Left cardiac atrium (tissue), 4 donors: Measurements from ENCODE around the gene ARFGEF2. TPM values are rescaled to one million over a fixed set of nuclear protein-coding genes. Genes with fewer than 3 reads are reported as not detected.
"Not testable (repeated sequence)": the region's sequence is repeated elsewhere in the genome, so short reads cannot be mapped to it uniquely, and the experiment has no call there.

Experiments
- ATAC-seq, 2 donors: fragments of 200-7000 bp; cut with Tn5 transposase; one replicate each; pipeline ENCODE4 v1.9.1; 2020; ENCODE audit warnings: mild to moderate bottlenecking in 2 of 2, moderate library complexity in 2 of 2
- DNase-seq: peaks from one replicate; pipeline ENCODE4 v3.0.0-alpha.2; 2020
- intact Hi-C, 2 donors: fragments of 100-400 bp; cut with DNase I; formaldehyde crosslinking; loops; one replicate each; pipeline versions ENCODE4 v1.14.1 to v1.15.1; 2022 to 2023
- total RNA-seq, 2 donors: library from RNA; stranded (reverse); fragmentation: NEBNext Ultra II Directional; extraction: Animal tissue kit (Norgen Biotek cat#: 25700); gene quantifications; one replicate each; pipeline ENCODE4 v1.2.1, GENCODE V29; 2021
- donor health status: DM: no; HTN: yes; CAD: no.
- donor health status: DM: no; HTN: yes; CAD: no; lungs with severe emphysema.
- donor health status: DM: yes; HTN: yes; CAD: no.
- donor health status: Dilated cardiomyopathy.

ARFGEF2 gene
- total RNA-seq, 2 donors from 2014 or later = 31.8 to 36.4 TPM

DNA sequence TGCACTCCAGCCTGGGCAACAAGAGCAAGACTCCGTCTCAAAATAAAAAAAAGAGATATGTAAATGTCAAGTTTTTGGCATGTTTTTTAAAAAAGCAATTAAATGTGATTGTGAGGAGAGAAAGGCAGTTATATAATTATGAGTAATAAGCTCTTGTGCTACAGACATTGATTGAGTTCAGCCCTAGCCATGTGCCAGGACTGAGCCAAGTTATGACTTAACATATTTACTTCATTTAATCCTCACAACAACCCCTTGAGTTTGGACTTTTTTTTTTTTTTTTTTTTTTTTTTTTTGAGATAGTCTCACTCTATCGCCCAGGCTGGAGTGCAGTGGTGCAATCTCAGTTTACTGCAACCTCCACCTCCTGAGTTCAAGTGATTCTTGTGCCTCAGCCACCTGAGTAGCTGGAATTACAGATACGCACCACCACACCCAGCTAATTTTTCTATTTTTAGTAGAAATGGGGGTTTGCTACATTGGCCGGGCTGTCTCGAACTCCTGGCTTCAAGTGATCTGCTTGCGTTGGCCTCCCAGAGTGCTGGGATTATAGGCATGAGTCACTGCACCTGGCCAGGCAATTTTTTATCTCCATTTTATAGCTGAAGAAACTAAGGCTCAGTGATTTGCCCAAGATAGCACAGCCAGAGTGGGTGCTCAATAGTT lies 109.6 kb downstream of the ARFGEF2 start:
- DNase-seq (no peak), ATAC-seq (peak in 1 of 2 donors; percentile 72)
- intact Hi-C loops = no loop called here

DNA sequence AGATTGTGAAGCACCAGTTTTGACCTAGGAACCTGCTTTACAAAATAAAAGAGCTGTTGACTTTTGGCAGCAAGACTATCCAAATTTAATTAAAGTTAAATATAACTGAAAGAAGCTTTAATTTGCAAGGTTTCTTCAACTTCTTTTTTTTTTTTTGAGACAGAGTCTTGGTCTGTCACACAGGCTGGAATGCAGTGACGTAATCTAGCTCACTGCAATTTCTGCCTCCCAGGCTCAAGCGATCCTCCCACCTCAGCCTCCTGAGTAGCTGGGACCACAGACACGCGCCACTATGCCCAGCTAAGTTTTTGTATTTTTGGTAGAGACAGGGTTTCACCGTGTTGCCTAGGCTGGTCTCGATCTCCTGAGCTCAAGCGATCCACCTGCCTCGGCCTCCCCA lies 110.9 kb downstream of the ARFGEF2 start:
- ATAC-seq (no peak), DNase-seq (no peak)
- intact Hi-C loops = no loop called here

DNA sequence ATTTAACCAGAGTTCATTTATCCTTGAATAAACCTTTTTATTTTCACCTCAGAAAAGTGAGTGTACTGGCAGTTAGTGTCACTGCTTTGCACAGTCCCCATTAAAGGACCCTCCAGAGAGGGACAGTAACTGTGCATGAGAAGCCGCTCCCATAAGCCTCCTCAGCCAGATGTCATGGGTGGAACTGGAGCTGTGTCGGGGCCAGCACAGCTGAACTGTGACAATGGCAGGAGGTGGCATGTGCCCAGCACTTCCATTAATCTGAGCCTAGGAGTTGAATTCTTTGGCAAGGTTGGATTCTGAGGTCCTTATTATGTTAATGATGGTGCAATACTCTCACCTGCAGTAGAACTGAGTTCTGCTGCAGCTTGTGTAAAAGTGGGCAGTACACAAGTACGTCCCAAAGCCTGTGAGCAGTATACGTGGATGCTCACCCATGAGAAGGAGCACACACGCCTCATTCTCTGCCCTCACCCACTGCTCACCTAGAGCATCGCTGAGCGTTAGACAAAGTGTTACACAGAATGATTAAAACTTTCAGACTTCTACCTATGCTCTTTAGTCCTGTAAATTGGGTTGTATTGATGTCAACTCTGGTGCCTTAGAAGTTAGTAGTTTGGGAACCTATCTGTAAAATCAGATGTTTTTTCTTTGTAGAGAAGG lies 112.7 kb downstream of the ARFGEF2 start:
- ATAC-seq = no peak
- intact Hi-C loops = no loop called here
- DNase-seq = no peak

DNA sequence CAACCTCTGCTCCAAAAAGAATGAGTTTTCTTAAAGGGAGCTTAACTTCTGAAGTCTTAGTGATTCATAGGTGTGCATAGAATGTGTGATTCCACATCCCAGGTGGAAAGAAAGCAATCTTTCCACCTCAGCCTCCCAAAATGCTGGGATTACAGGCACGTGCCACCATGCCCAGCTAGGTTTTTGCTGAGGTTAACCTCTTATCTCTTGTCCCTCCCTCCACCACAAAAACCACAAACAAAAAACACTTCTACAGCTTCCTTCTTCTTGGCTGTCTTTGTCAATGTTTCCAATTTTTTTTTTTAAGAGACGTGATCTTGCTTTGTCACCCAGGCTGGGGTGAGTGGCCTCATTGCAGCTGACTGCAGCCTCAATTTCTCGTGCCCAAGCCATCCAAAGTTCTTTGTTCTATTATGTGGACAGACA lies 116.5 kb downstream of the ARFGEF2 start:
- DNase-seq (no peak), ATAC-seq (no peak)
- intact Hi-C loops = no loop called here

DNA sequence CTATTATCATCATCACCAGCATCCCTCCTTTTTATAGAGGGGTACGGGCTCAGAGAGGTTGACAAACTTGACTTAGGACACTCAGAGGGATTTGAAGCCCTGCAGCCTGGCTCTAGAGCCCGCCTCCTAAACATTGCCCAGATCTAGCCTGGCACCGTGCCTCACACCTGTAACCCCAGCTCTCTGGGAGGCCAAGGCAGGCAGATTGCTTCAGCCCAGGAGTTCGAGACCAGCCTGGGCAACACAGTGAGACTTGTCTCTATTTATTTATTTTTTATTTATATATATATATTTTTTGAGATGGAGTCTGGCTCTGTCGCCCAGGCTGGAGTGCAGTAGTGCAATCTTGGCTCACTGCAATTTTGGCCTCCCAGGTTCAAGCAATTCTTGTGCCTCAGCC lies 118.3 kb downstream of the ARFGEF2 start:
- DNase-seq = no peak
- ATAC-seq = no peak
- intact Hi-C loops = no loop called here

DNA sequence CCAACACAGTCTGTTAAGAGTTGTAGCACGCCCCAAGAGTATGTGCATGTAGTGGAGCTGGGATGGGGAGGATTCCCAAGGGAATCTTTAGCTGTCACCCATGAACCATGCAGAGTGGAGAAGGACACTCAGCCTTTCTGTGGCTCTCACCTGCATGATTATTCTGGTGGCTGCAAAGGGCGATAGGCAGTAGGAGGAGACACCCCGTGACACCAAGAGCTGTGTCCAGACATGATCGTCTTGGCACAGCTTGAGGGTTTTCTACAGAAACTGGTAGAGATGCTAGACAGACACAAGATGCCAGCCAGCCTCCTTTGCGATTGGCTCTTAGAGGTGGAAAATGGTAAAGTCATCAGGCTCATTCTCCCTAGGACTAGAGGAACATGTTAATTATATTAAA lies 121.5 kb downstream of the ARFGEF2 start:
- intact Hi-C loops = no loop called here
- DNase-seq (no peak), ATAC-seq (no peak)

DNA sequence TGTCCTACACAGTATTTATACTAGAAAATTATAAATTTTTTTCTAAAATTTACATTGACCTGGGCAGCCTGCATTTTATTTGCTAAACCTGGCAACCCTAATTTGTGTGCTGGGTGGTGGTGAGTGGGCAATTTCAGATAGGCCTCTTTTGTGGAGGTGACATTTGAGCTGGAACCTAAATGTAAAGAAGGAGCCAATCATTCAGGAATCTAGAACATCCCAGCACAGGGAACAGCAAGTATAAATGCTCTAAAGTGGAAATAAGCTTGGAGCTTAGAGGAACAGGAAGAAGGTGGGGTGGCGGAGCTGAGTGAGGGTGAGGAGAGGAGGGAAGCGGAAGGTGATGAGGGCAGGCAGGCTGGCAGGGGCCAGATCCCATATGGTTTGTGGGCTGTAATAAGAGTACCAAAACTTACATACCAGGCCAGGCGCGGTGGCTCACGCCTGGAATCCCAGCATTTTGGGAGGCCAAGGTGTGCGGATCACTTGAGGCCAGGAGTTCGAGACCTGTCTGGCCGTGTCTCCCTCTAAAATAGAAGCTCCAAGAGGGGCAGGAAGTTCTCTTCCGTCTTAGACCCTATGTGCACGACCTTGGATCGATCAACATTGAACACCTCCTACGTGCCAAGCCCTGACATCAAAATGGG lies 124.1 kb downstream of the ARFGEF2 start:
- DNase-seq (peak; percentile 48), ATAC-seq (peak in 1 of 2 donors; percentile 9)
- intact Hi-C loops = no loop called here

DNA sequence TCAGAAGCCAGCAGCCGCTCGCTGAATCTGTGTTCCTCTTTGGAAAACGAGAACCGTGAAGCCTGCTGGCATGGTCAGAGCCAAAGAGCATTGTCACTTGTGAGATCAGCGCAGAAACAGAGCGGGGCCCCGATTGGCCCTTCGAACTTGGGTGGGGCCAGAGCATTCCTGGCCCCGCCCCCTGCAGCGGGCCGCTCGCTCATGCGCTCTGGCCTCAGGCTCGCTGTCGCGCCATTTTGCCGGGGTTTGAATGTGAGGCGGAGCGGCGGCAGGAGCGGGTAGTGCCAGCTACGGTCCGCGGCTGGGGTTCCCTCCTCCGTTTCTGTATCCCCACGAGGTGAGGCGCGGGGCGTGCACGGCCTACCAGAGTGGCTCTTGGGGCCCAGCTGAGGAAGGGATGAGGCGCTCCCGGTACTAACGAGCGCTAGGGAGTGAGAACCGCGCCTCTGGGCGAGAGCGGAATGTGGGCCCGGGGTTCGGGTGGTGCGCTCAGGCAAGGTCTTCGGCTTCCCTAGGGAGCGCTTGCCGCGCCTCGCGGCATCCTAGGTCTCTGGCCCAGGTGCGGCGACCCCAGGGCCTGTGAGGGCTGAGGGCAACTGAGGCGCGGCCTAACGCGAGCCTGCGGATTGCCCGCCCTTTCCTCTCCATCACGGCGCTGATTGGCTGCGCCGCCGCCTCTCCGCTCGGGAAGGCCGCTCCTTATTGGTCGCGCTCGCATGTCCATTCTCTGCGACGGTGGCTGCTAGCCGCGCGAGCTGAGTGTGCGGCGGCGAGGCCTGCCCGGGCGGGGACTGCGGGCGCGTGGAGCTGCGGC lies 124.8 kb downstream of the ARFGEF2 start, which contains the start of gene CSE1L:
Gene CSE1L (plus strand): TSS at position 226 of the 814 bp plus-strand sequence. CDS start 12,152 bp downstream, outside the sequence.
- intact Hi-C loops = no loop called here
- peak; percentile 96 for DNase-seq
- peak; percentile 98 for ATAC-seq

DNA sequence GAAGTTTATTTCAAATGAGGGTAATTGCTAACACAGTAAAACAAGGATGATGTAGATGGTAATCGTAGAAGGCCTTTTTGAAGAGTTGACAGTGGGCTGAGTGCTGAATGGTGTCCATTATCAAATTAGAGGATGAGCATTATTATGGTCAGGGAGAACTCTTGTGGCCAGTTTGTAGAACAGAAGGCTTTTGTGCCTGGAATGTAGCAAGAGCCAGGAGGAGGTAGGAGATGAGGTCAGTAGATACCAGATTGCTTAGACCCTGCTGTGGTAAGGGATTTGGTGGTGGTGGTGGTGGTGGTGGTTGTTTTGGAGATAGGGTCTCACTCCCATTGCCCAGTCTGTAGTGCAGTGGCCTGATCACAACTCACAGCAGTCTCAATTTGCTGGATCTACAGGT lies 130.8 kb downstream of the ARFGEF2 start:
- intact Hi-C loops = no loop called here
- no peak for ATAC-seq

DNA sequence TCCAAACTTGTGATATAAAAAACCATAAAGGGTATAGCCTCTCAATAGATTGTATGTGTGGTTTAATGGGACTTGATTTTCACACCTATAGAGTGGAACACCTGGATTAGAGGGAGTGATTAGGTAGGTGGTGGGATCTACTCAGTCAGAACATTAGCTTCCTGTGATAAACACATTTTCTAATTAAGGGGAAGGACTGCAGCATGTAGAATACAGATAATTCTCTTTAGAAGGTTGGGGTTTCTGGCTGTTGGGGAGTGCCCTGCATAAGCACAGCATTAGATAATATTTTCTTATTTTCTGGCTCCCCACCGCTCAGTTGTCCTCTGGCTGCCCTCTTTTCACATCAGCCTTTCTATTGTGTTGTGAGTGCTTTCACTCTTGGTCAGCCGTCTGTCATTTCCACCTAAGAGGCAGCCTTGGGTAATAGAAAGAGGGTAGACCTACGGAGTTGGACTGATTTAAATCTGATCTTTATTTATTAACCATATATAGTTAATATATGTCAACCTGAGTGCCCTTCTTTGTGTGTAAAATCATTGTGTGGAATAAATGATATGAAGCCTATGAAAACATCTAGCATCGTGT lies 132.6 kb downstream of the ARFGEF2 start:
- intact Hi-C loops = no loop called here
- no peak for ATAC-seq
- no peak for DNase-seq

More for the DNA sequence above, 130.8 kb downstream of the ARFGEF2 start:
- DNase-seq = no peak

DNA sequence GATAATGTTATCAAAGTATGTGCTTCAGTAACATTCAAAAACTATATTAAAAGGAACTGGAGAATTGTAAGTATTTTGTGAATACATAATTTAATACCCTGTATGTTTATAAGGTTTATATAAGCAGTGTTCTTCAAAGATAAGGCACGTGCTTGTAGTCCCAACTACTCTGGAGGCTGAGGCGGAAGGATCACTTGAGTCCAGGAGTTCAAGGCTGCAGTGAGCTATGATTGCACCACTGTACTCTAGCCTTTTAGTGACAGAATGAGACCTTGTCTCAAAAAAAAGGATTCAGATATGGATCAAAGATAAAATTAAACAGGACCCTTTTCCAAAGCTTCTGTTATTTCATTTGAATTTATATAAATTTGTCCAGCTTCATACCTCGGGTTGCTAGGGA lies 141.8 kb downstream of the ARFGEF2 start:
- no peak for ATAC-seq
- DNase-seq = no peak
- intact Hi-C loops = no loop called here

DNA sequence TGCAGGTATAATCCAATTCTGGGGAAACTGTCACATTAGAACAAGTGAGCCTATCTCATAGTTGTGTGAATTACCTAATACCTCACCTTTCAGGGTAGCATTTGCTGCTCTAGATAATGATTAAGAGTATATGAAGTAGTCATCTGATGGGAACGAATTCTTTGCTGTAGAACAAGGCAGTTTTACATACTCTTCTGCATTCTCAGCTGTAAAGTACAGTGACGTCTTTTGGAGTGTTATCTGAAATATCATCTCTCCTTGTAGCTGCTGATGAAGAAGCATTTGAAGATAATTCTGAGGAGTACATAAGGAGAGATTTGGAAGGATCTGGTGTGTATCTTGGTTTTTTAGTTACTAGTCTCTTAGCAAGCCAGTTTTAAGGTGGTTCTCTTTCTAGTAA lies 153.0 kb downstream of the ARFGEF2 start:
- intact Hi-C loops = no loop called here

DNA sequence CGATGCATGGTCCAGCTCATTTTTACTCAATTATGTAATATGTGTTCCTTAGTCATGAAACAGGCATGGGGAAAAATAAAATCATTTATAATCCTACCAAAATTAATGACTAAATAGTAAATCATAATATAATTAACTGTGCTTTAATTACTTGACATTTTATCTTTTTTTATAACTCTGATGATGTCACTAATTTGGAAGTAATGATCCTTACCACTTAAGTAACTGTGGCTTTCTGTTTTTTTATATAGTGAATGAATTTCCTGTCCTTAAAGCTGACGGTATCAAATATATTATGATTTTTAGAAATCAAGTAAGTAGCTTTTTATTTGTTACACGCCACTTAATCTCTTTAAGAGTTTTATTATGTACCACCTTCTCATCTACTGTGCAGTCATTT lies 156.8 kb downstream of the ARFGEF2 start:
- ATAC-seq = no peak

More for the DNA sequence above, 153.0 kb downstream of the ARFGEF2 start:
- ATAC-seq (no peak), DNase-seq (no peak)

DNA sequence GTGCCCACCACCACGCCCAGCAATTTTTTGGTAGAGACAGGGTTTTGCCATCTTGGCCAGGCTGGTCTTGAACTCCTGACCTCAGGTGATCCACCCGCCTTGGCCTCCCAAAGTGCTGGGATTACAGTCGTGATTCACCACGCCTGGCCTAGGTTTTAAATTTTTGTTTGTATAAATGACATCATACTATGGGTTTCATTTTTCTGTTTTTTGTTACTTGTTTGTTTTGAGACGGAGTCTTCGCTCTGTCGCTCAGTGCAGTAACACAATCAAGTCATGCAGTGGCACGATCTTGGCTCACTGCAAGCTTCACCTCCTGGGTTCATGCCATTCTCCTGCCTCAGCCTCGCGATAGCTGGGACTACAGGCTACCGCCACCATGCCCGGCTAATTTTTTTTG lies 160.8 kb downstream of the ARFGEF2 start:
- intact Hi-C loops = loop anchor here (10.0 kb wide), 1 partner anchor 67 kb away; no protein-coding TSS in a partner anchor
- ATAC-seq, DNase-seq: not testable (repeated sequence)

More for the DNA sequence above, 156.8 kb downstream of the ARFGEF2 start:
- DNase-seq = no peak
- intact Hi-C loops = no loop called here

Other genes with a start within 250 kb of the ARFGEF2 start
- 10 to 100 TPM; 16.0 to 17.4 TPM for gene PREX1, start 93.7 kb upstream of the ARFGEF2 start, total RNA-seq
- 10 to 100 TPM; 38.8 to 41.1 TPM for gene CSE1L, start 124.6 kb downstream of the ARFGEF2 start, total RNA-seq